HEK293 (cell line): ENCODE data around the gene VWA3A.

ENCODE experiments used
- FEZF1 ChIP-seq: fragments of 450-650 bp; formaldehyde crosslinking; IDR thresholded peaks from 2 replicates; pipeline ENCODE4 v1.5.1; 2016; ENCODE audit warnings: missing biosample characterization, missing genetic modification characterization
- GLIS2 ChIP-seq: fragments of 450-650 bp; formaldehyde crosslinking; IDR thresholded peaks from 2 replicates; pipeline ENCODE4 v1.5.1; 2016; ENCODE audit warnings: missing biosample characterization, missing genetic modification characterization
- HOXA7 ChIP-seq: sonication (generic); formaldehyde crosslinking; IDR thresholded peaks from 2 replicates; pipeline ENCODE4 v1.8.1; 2022; ENCODE audit warnings: missing genetic modification reagents, borderline replicate concordance
- KLF16 ChIP-seq: fragments of 450-650 bp; formaldehyde crosslinking; IDR thresholded peaks from 2 replicates; pipeline ENCODE4 v1.5.1; 2017; ENCODE audit warnings: missing biosample characterization, missing genetic modification characterization
- KLF9 ChIP-seq: fragments of 450-650 bp; formaldehyde crosslinking; IDR thresholded peaks from 2 replicates; pipeline ENCODE4 v1.5.1; 2016; ENCODE audit warnings: missing biosample characterization, missing genetic modification characterization, low read depth
- SCRT1 ChIP-seq: fragments of 450-650 bp; formaldehyde crosslinking; IDR thresholded peaks from 2 replicates; pipeline ENCODE4 v1.5.1; 2016; ENCODE audit warnings: missing biosample characterization, missing genetic modification characterization, borderline replicate concordance
- SCRT2 ChIP-seq: fragments of 450-650 bp; formaldehyde crosslinking; IDR thresholded peaks from 2 replicates; pipeline ENCODE4 v1.5.1; 2016; ENCODE audit warnings: missing biosample characterization, missing genetic modification characterization
- ZBTB21 ChIP-seq: fragments of 450-650 bp; formaldehyde crosslinking; IDR thresholded peaks from 2 replicates; pipeline ENCODE4 v1.5.1; 2017; ENCODE audit warnings: missing biosample characterization, missing genetic modification characterization
- ZBTB48 ChIP-seq: fragments of 450-650 bp; formaldehyde crosslinking; IDR thresholded peaks from 2 replicates; pipeline ENCODE4 v1.5.1; 2016; ENCODE audit warnings: missing biosample characterization, missing genetic modification characterization
- ZBTB7A ChIP-seq: fragments of 450-650 bp; formaldehyde crosslinking; IDR thresholded peaks from 2 replicates; pipeline ENCODE4 v1.5.1; 2016; ENCODE audit warnings: low read depth, missing biosample characterization, missing genetic modification characterization
- ZFP3 ChIP-seq: fragments of 450-650 bp; formaldehyde crosslinking; IDR thresholded peaks from 2 replicates; pipeline ENCODE4 v1.5.1; 2016; ENCODE audit warnings: low read depth, missing biosample characterization, missing genetic modification characterization
- ZFP37 ChIP-seq: fragments of 450-650 bp; formaldehyde crosslinking; IDR thresholded peaks from 2 replicates; pipeline ENCODE4 v1.5.1; 2016; ENCODE audit warnings: missing biosample characterization, missing genetic modification characterization
- ZNF121 ChIP-seq: fragments of 450-650 bp; formaldehyde crosslinking; IDR thresholded peaks from 2 replicates; pipeline ENCODE4 v1.5.1; 2016; ENCODE audit warnings: missing biosample characterization, missing genetic modification characterization
- ZNF157 ChIP-seq: fragments of 450-650 bp; formaldehyde crosslinking; IDR thresholded peaks from 2 replicates; pipeline ENCODE4 v1.5.1; 2016; ENCODE audit warnings: missing biosample characterization, missing genetic modification characterization
- ZNF16 ChIP-seq: fragments of 450-650 bp; formaldehyde crosslinking; IDR thresholded peaks from 2 replicates; pipeline ENCODE4 v1.5.1; 2016; ENCODE audit warnings: low read depth, missing biosample characterization, missing genetic modification characterization
- ZNF184 ChIP-seq: fragments of 450-650 bp; IDR thresholded peaks from 2 replicates; pipeline ENCODE4 v1.5.1; 2018; ENCODE audit warnings: missing biosample characterization, mild to moderate bottlenecking, missing genetic modification characterization
- ZNF223 ChIP-seq: fragments of 450-650 bp; formaldehyde crosslinking; IDR thresholded peaks from 2 replicates; pipeline ENCODE4 v1.5.1; 2016; ENCODE audit warnings: missing biosample characterization, missing genetic modification characterization
- ZNF37A ChIP-seq: fragments of 450-650 bp; IDR thresholded peaks from 2 replicates; pipeline ENCODE4 v1.5.1; 2018; ENCODE audit warnings: missing biosample characterization, missing genetic modification characterization
- ZNF423 ChIP-seq: fragments of 450-650 bp; formaldehyde crosslinking; IDR thresholded peaks from 2 replicates; pipeline ENCODE4 v1.5.1; 2016; ENCODE audit warnings: missing biosample characterization, missing genetic modification characterization
- ZNF530 ChIP-seq: fragments of 450-650 bp; formaldehyde crosslinking; IDR thresholded peaks from 2 replicates; pipeline ENCODE4 v1.5.1; 2016; ENCODE audit warnings: low read depth, missing biosample characterization, missing genetic modification characterization
- ZNF555 ChIP-seq: fragments of 450-650 bp; formaldehyde crosslinking; conservative IDR thresholded peaks from 2 replicates; pipeline ENCODE4 v1.5.1; 2017; ENCODE audit warnings: missing biosample characterization, mild to moderate bottlenecking, missing genetic modification characterization, inconsistent platforms
- ZNF560 ChIP-seq: fragments of 450-650 bp; formaldehyde crosslinking; IDR thresholded peaks from 2 replicates; pipeline ENCODE4 v1.5.1; 2017; ENCODE audit warnings: missing biosample characterization, missing genetic modification characterization, borderline replicate concordance
- ZNF629 ChIP-seq: fragments of 450-650 bp; formaldehyde crosslinking; IDR thresholded peaks from 2 replicates; pipeline ENCODE4 v1.5.1; 2017; ENCODE audit warnings: missing biosample characterization, missing genetic modification characterization
- ZNF707 ChIP-seq: fragments of 450-650 bp; formaldehyde crosslinking; IDR thresholded peaks from 2 replicates; pipeline ENCODE4 v1.5.1; 2016; ENCODE audit warnings: missing biosample characterization, missing genetic modification characterization
- ZNF747 ChIP-seq: fragments of 450-650 bp; formaldehyde crosslinking; IDR thresholded peaks from 2 replicates; pipeline ENCODE4 v1.5.1; 2016; ENCODE audit warnings: missing biosample characterization, missing genetic modification characterization
- ZNF776 ChIP-seq: fragments of 450-650 bp; formaldehyde crosslinking; IDR thresholded peaks from 2 replicates; pipeline ENCODE4 v1.5.0; 2017; ENCODE audit warnings: missing biosample characterization, missing genetic modification characterization, borderline replicate concordance
- ZXDB ChIP-seq: fragments of 450-650 bp; formaldehyde crosslinking; IDR thresholded peaks from 2 replicates; pipeline ENCODE4 v1.5.1; 2016; ENCODE audit warnings: missing biosample characterization, missing genetic modification characterization
- TF ChIP-seq, protein P1 (sequence below): fragments of 450-650 bp; formaldehyde crosslinking; IDR thresholded peaks from 2 replicates; pipeline ENCODE4; 2016; ENCODE audit warnings: missing biosample characterization, missing genetic modification characterization
- TF ChIP-seq, protein P2 (sequence below): fragments of 450-650 bp; formaldehyde crosslinking; IDR thresholded peaks from 2 replicates; pipeline ENCODE4 v1.5.1; 2016; ENCODE audit warnings: missing biosample characterization, missing genetic modification characterization, low read depth
- TF ChIP-seq, protein P3 (sequence below): fragments of 450-650 bp; formaldehyde crosslinking; IDR thresholded peaks from 2 replicates; pipeline ENCODE4 v1.5.1; 2016; ENCODE audit warnings: missing biosample characterization, missing genetic modification characterization
- TF ChIP-seq, protein P4 (sequence below): fragments of 450-650 bp; IDR thresholded peaks from 2 replicates; pipeline ENCODE4 v1.5.1; 2018; ENCODE audit warnings: missing biosample characterization, mild to moderate bottlenecking, missing genetic modification characterization
- TF ChIP-seq, protein P5 (sequence below): fragments of 450-650 bp; formaldehyde crosslinking; IDR thresholded peaks from 2 replicates; pipeline ENCODE4 v1.5.1; 2016; ENCODE audit warnings: missing biosample characterization, missing genetic modification characterization
- TF ChIP-seq, protein P6 (sequence below): fragments of 450-650 bp; formaldehyde crosslinking; IDR thresholded peaks from 2 replicates; pipeline ENCODE4 v1.5.1; 2016; ENCODE audit warnings: missing biosample characterization, missing genetic modification characterization

Gene VWA3A

DNA sequence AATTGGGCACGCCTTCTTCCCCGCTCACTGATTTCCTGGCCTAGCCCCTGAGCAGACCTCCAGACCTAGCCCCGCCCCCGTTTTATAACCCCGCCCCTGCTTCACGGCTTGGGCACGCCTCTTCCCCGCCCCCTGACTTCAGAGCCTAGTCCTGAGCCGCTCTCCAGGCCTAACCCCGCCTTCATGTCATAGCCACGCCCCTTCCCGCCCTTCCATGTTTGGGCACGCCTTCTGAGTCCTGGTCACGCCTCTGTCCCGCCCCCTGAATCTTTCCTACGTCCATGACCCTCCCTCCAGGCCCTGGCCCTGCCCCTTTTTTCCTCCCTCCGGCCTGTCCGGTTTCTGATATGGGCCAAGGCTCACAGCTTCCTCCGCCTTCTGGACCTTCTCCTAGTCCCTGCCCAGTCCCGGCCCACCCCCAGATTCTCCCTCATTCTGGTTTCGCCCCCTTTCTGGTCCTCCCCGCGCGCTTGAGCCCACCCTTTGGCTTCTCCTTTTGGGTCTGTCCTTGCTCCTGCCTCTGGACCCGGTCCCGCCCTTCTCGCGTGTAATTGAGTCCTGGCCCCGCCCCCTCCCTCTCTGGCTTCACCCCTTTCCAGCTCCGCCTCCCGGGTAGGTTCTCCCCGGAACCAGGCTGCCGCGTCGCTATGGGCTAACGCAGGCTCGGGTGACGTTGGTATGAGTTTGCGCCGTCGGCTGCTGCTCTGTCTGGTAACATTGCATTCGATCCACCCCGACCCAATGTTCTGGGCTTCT, 98.6 kb downstream of the VWA3A start (continued):
- TF ChIP-seq, protein P1, sequence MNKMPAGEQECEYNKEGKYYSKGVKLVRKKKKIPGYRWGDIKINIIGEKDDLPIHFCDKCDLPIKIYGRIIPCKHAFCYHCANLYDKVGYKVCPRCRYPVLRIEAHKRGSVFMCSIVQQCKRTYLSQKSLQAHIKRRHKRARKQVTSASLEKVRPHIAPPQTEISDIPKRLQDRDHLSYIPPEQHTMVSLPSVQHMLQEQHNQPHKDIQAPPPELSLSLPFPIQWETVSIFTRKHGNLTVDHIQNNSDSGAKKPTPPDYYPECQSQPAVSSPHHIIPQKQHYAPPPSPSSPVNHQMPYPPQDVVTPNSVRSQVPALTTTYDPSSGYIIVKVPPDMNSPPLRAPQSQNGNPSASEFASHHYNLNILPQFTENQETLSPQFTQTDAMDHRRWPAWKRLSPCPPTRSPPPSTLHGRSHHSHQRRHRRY (tag by site-specific recombination), result no peak
- no peak for TF ChIP-seq ZNF707 (tag by site-specific recombination)
- peak; percentile 89 for TF ChIP-seq KLF16 (tag by site-specific recombination)
- no peak for TF ChIP-seq ZNF121 (tag by site-specific recombination)
- peak; percentile 49; the same call in 1 of the 2 replicates for TF ChIP-seq ZXDB
- no peak for TF ChIP-seq HOXA7 (CRISPR knock-in tag)
- TF ChIP-seq FEZF1 (tag by site-specific recombination), result no peak
- TF ChIP-seq ZNF530, result no peak
- TF ChIP-seq, protein P2, sequence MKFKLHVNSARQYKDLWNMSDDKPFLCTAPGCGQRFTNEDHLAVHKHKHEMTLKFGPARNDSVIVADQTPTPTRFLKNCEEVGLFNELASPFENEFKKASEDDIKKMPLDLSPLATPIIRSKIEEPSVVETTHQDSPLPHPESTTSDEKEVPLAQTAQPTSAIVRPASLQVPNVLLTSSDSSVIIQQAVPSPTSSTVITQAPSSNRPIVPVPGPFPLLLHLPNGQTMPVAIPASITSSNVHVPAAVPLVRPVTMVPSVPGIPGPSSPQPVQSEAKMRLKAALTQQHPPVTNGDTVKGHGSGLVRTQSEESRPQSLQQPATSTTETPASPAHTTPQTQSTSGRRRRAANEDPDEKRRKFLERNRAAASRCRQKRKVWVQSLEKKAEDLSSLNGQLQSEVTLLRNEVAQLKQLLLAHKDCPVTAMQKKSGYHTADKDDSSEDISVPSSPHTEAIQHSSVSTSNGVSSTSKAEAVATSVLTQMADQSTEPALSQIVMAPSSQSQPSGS, result no peak
- no peak for TF ChIP-seq ZNF560 (tag by site-specific recombination)
- peak; percentile 87 for TF ChIP-seq KLF9 (tag by site-specific recombination)
- no peak for TF ChIP-seq ZNF16 (tag by site-specific recombination)
- TF ChIP-seq ZFP37 (tag by site-specific recombination), result no peak
- no peak for TF ChIP-seq ZNF184 (tag by site-specific recombination)
- no peak for TF ChIP-seq SCRT2 (tag by site-specific recombination)
- no peak for TF ChIP-seq ZFP3 (tag by site-specific recombination)
- TF ChIP-seq, protein P3, sequence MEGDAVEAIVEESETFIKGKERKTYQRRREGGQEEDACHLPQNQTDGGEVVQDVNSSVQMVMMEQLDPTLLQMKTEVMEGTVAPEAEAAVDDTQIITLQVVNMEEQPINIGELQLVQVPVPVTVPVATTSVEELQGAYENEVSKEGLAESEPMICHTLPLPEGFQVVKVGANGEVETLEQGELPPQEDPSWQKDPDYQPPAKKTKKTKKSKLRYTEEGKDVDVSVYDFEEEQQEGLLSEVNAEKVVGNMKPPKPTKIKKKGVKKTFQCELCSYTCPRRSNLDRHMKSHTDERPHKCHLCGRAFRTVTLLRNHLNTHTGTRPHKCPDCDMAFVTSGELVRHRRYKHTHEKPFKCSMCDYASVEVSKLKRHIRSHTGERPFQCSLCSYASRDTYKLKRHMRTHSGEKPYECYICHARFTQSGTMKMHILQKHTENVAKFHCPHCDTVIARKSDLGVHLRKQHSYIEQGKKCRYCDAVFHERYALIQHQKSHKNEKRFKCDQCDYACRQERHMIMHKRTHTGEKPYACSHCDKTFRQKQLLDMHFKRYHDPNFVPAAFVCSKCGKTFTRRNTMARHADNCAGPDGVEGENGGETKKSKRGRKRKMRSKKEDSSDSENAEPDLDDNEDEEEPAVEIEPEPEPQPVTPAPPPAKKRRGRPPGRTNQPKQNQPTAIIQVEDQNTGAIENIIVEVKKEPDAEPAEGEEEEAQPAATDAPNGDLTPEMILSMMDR (tag by site-specific recombination), result no peak
- TF ChIP-seq ZNF157 (tag by site-specific recombination), result no peak
- no peak for TF ChIP-seq ZBTB7A (tag by site-specific recombination)
- peak; percentile 91 for TF ChIP-seq ZNF629 (tag by site-specific recombination)
- TF ChIP-seq, protein P4, sequence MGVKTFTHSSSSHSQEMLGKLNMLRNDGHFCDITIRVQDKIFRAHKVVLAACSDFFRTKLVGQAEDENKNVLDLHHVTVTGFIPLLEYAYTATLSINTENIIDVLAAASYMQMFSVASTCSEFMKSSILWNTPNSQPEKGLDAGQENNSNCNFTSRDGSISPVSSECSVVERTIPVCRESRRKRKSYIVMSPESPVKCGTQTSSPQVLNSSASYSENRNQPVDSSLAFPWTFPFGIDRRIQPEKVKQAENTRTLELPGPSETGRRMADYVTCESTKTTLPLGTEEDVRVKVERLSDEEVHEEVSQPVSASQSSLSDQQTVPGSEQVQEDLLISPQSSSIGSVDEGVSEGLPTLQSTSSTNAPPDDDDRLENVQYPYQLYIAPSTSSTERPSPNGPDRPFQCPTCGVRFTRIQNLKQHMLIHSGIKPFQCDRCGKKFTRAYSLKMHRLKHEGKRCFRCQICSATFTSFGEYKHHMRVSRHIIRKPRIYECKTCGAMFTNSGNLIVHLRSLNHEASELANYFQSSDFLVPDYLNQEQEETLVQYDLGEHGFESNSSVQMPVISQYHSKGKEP (tag by site-specific recombination), result no peak
- no peak for TF ChIP-seq ZNF747 (tag by site-specific recombination)
- TF ChIP-seq ZNF555 (tag by site-specific recombination), result no peak
- TF ChIP-seq, protein P5, sequence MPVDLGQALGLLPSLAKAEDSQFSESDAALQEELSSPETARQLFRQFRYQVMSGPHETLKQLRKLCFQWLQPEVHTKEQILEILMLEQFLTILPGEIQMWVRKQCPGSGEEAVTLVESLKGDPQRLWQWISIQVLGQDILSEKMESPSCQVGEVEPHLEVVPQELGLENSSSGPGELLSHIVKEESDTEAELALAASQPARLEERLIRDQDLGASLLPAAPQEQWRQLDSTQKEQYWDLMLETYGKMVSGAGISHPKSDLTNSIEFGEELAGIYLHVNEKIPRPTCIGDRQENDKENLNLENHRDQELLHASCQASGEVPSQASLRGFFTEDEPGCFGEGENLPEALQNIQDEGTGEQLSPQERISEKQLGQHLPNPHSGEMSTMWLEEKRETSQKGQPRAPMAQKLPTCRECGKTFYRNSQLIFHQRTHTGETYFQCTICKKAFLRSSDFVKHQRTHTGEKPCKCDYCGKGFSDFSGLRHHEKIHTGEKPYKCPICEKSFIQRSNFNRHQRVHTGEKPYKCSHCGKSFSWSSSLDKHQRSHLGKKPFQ, result no peak
- no peak for TF ChIP-seq ZBTB48 (tag by site-specific recombination)
- TF ChIP-seq ZNF423 (tag by site-specific recombination), result peak; percentile 77; the same call in 1 of the 2 replicates
- TF ChIP-seq GLIS2, result no peak
- no peak for TF ChIP-seq ZNF223 (tag by site-specific recombination)
- TF ChIP-seq ZBTB21 (tag by site-specific recombination), result peak; percentile 79
- TF ChIP-seq SCRT1 (tag by site-specific recombination), result no peak
- TF ChIP-seq, protein P6, sequence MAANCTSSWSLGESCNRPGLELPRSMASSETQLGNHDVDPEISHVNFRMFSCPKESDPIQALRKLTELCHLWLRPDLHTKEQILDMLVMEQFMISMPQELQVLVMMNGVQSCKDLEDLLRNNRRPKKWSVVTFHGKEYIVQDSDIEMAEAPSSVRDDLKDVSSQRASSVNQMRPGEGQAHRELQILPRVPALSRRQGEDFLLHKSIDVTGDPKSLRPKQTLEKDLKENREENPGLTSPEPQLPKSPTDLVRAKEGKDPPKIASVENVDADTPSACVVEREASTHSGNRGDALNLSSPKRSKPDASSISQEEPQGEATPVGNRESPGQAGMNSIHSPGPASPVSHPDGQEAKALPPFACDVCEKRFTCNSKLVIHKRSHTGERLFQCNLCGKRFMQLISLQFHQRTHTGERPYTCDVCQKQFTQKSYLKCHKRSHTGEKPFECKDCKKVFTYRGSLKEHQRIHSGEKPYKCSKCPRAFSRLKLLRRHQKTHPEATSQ (tag by site-specific recombination), result no peak
- TF ChIP-seq ZNF37A (tag by site-specific recombination), result no peak
- TF ChIP-seq ZNF776 (tag by site-specific recombination), result no peak
